ENCODE measurements around the gene ZNF155. TPM values are rescaled to one million over a fixed set of nuclear protein-coding genes. Genes with fewer than 3 reads are reported as not detected.
"Not testable (repeated sequence)": the region's sequence is repeated elsewhere in the genome, so short reads cannot be mapped to it uniquely, and the experiment has no call there.

Gene ZNF155
- total RNA-seq, 1 donor from 2014 or later = not detected

GRCh38 chr19:43941209-43941608 lies 42.8 kb upstream of the ZNF155 start:
- no peak for TF ChIP-seq CTCF (IDR thresholded peaks at IDR 0.05)
- Histone ChIP-seq H3K4me1 (no peaks in the 10 kb centered on the region), H3K9me3 (peaks cover 0 to 5% of the 10 kb centered on the region in 2 donors), H3K27me3 (no peaks in the 10 kb centered on the region), H3K27ac (no peak overlapping the region), H3K4me3 (no peak overlapping the region), H3K36me3 (no peaks in the 10 kb centered on the region)
- intact Hi-C loops (cut with DNase I) = no loop called here
- no peak for DNase-seq (ENCODE audit: low spot score in 2 of 2)

- H3K4me3 ChIP-seq; DNase-seq (ENCODE audit: low spot score in 2 of 2); H3K27me3 ChIP-seq: not testable (repeated sequence)
These were observed 36.6 kb upstream of the ZNF155 start for GRCh38 chr19:43947412-43947811.

GRCh38 chr19:43949803-43950202 lies 34.2 kb upstream of the ZNF155 start:
- Histone ChIP-seq H3K9me3 (peaks cover 9 to 40% of the 10 kb centered on the region in 2 donors), H3K36me3 (peaks cover 0 to 15% of the 10 kb centered on the region in 2 donors)
- DNase-seq (ENCODE audit: low spot score in 2 of 2); H3K27me3 ChIP-seq; H3K27ac ChIP-seq; H3K4me1 ChIP-seq; H3K4me3 ChIP-seq: not testable (repeated sequence)
- intact Hi-C loops (cut with DNase I) = loop anchor here (5.0 kb wide), 1 partner anchor 262 kb away; the partner anchor contains the start of gene ZNF227

More at GRCh38 chr19:43947412-43947811, 36.6 kb upstream of the ZNF155 start:
- H3K27ac ChIP-seq; intact Hi-C loops (cut with DNase I); H3K36me3 ChIP-seq; H3K4me1 ChIP-seq: not testable (repeated sequence)
- H3K9me3 ChIP-seq = peaks cover 0 to 24% of the 10 kb centered on the region in 2 donors

GRCh38 chr19:43950834-43951645 lies 32.9 kb upstream of the ZNF155 start, which contains the start of gene ZNF221:
TSS of gene ZNF221 (plus strand) at chr19:43951228. CDS start at chr19:43962727, 11,499 bp downstream.
- Histone ChIP-seq H3K36me3 (peaks cover 5 to 23% of the 10 kb centered on the region in 2 donors), H3K27me3 (no peaks in the 10 kb centered on the region), H3K9me3 (peaks cover 18 to 52% of the 10 kb centered on the region in 2 donors), H3K4me3 (peak within 1 kb of the TSS; percentile 72 to 88), H3K27ac (peak within 1 kb of the TSS; percentile 57 to 73), H3K4me1 (no peaks in the 10 kb centered on the region)
- intact Hi-C loops (cut with DNase I) = loop anchor here (1.0 to 5.0 kb wide), 5 partner anchors 16 to 261 kb away; partner anchors contain the start of genes ZNF225, ZNF227, ZNF230 and ZNF283
- peak; percentile 22 to 52 (median 47) for TF ChIP-seq CTCF (IDR thresholded peaks at IDR 0.05)
- DNase-seq (ENCODE audit: low spot score in 2 of 2) = peak; percentile 58 to 94

- intact Hi-C loops (cut with DNase I) = no loop called here
- H3K27ac ChIP-seq = no peak overlapping the region
- H3K9me3 ChIP-seq = peaks cover 73 to 86% of the 10 kb centered on the region in 2 donors
- no peaks in the 10 kb centered on the region for H3K27me3 ChIP-seq
- H3K4me1 ChIP-seq = no peaks in the 10 kb centered on the region
- peaks cover 5 to 29% of the 10 kb centered on the region in 2 donors for H3K36me3 ChIP-seq
- no peak overlapping the region for H3K4me3 ChIP-seq
- no peak for DNase-seq (ENCODE audit: low spot score in 2 of 2)
- TF ChIP-seq CTCF (IDR thresholded peaks at IDR 0.05) = no peak
These were observed 27.2 kb upstream of the ZNF155 start for GRCh38 chr19:43956827-43957226.

GRCh38 chr19:43957891-43958290 lies 26.1 kb upstream of the ZNF155 start:
- no peaks in the 10 kb centered on the region for H3K27me3 ChIP-seq
- H3K9me3 ChIP-seq = peaks cover 82 to 92% of the 10 kb centered on the region in 2 donors
- no peak overlapping the region for H3K4me3 ChIP-seq
- no peak overlapping the region for H3K27ac ChIP-seq
- no peaks in the 10 kb centered on the region for H3K4me1 ChIP-seq
- intact Hi-C loops (cut with DNase I) = no loop called here
- no peak for DNase-seq (ENCODE audit: low spot score in 2 of 2)
- TF ChIP-seq CTCF (IDR thresholded peaks at IDR 0.05) = no peak
- peaks cover 7 to 40% of the 10 kb centered on the region in 2 donors for H3K36me3 ChIP-seq
